HG03039 (cell line): ENCODE measurements around the gene CD6.

Source experiments
- ATAC-seq: cut with Tn5 transposase; IDR thresholded peaks from one replicate; pipeline ENCODE4 v1.9.1; 2021; ENCODE audit warnings: mild to moderate bottlenecking, moderate library complexity; ENCODE audit not compliant: unreplicated experiment

CD6 gene

GRCh38 chr11:60971520-60971919 lies at the start of gene CD6:
Gene CD6 (plus strand): TSS chr11:60971680. CDS start chr11:60971866, 186 bp downstream.
- no peak for ATAC-seq

GRCh38 chr11:60921777-60922335 lies 49.6 kb upstream of the CD6 start:
- no peak for ATAC-seq

- ATAC-seq = no peak
Measured at GRCh38 chr11:60922906-60923305, 48.6 kb upstream of the CD6 start.

GRCh38 chr11:60923326-60923725 lies 48.2 kb upstream of the CD6 start:
- ATAC-seq = no peak

GRCh38 chr11:60923800-60924109 lies 47.7 kb upstream of the CD6 start:
- ATAC-seq = no peak

GRCh38 chr11:60924110-60924905 lies 47.2 kb upstream of the CD6 start, which contains the start of gene TMEM132A:
Gene TMEM132A (plus strand): TSS chr11:60924460. CDS start chr11:60924634, 174 bp downstream.
- no peak for ATAC-seq

GRCh38 chr11:60924906-60925853 lies 46.3 kb upstream of the CD6 start:
- no peak for ATAC-seq

GRCh38 chr11:60925868-60926267 lies 45.6 kb upstream of the CD6 start:
- no peak for ATAC-seq

- ATAC-seq = no peak
Measured at GRCh38 chr11:60926500-60926899, 45.0 kb upstream of the CD6 start.

GRCh38 chr11:60927061-60927592 lies 44.4 kb upstream of the CD6 start:
- ATAC-seq = no peak

- ATAC-seq = no peak
Measured at GRCh38 chr11:60927600-60927999, 43.9 kb upstream of the CD6 start.

- ATAC-seq = no peak
Measured at GRCh38 chr11:60928563-60929001, 42.9 kb upstream of the CD6 start.

GRCh38 chr11:60929764-60930163 lies 41.7 kb upstream of the CD6 start:
- ATAC-seq = no peak

GRCh38 chr11:60930394-60930793 lies 41.1 kb upstream of the CD6 start:
- no peak for ATAC-seq

GRCh38 chr11:60931917-60932316 lies 39.6 kb upstream of the CD6 start:
- no peak for ATAC-seq

- no peak for ATAC-seq
Measured at GRCh38 chr11:60932605-60933356, 38.7 kb upstream of the CD6 start.

GRCh38 chr11:60933416-60934123 lies 37.9 kb upstream of the CD6 start:
- ATAC-seq = no peak

GRCh38 chr11:60934124-60934789 lies 37.2 kb upstream of the CD6 start:
- ATAC-seq = no peak
